Stomach (tissue), 4 donors: ENCODE measurements around the gene SMAP2.

Source experiments
- CTCF ChIP-seq, 7 experiments: fragments of 450-650 bp in 4 of 7; fragments of 200-600 bp in 3 of 7; sonication (generic) in 3 of 7; IDR thresholded peaks; one replicate each; pipeline ENCODE4 v1.5.1; 2016 to 2019; ENCODE audit warnings: antibody characterized with exemption in 7 of 7, control low read depth in 2 of 7, mild to moderate bottlenecking in 1 of 7
- POLR2AphosphoS5 ChIP-seq, 3 donors: sonication (generic); formaldehyde crosslinking; IDR thresholded peaks; one replicate each; pipeline ENCODE4 v1.6.1; 2016; ENCODE audit warnings: antibody characterized with exemption in 3 of 3

- no peak for TF ChIP-seq CTCF (IDR thresholded peaks at IDR 0.05)
- no peak for TF ChIP-seq POLR2AphosphoS5 (IDR thresholded peaks at IDR 0.05)
These were observed 59.3 kb downstream of the SMAP2 start for GRCh38 chr1:40432644-40433390.
